Stimulated activated CD8-positive, alpha-beta memory T cell treated with anti-CD3 and anti-CD28 coated beads, Interleukin-15, amount 100 ng/mL, for 1 hour (primary cell): ENCODE measurements around the gene PDE1C.
"Not testable (repeated sequence)": the region's sequence is repeated elsewhere in the genome, so short reads cannot be mapped to it uniquely, and the experiment has no call there.

Experiments
- DNase-seq: peaks from one replicate; pipeline ENCODE4 v3.0.0-alpha.2; 2020; ENCODE audit warnings: low read depth

Gene PDE1C

GRCh38 chr7:32070406-32071360, at the start of gene PDE1C:
Gene PDE1C, minus strand, starts transcription at chr7:32070407.
- no peak for DNase-seq

DNA sequence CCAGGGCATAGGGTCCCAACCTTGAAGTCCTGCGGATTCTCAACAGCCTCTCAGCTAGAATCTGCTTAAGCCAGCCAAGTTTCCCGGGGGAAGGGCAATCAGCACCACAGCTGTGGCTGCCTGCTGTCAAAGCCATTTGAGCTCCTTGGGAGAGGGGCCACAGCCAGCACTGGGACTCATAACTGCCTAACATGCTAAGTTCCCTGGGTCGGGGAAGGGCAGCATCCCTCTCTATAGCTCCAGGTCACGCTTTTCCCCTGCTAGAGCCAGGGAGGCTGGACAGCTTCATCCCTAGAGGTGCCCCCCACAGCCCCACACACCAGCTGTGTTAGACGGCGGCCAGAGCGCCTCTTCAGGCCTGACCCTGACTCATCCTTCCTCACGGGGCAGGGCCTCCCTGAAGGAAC, 49.6 kb upstream of the PDE1C start:
- DNase-seq, result no peak

- DNase-seq, result no peak
Observed at GRCh38 chr7:32117837-32118236, 47.6 kb upstream of the PDE1C start.

DNA sequence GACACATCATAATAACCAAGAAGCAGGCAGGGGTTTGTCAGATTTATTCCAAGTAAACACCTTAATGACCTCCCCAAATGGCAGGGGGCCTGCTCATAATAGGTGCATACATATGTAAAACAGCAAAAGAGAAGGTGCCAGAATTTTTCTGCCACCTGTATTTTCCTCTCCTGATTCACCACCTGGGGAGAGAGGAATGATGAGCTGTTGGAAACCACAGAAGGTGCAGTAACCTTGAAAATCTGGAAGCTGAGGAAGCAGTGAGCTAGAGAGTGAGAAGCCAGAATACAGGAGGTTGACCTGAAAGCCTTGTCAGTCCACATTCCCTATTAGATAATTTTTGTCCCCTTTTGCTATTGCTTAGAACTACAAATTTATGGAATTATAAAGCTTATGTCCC, 46.2 kb upstream of the PDE1C start:
- DNase-seq, result no peak

DNA sequence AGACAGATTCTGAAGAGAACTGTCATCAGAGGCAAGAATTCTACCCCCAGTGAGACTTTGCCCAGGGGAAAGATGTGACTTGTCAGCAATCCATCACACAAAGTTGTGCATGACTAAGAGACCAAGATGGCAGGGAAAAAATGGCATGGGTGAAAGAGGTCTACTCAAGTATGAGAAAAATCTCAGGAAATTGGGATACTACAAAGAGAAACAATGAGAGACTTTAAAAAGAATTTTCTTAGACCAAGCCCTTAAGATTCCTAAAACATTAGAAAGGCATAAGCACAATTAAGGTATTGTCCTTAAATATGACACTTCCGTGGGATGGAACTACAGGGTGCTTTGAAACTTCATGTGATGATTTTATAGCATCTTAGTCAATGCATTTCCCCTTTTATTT, 45.6 kb upstream of the PDE1C start:
- no peak for DNase-seq

GRCh38 chr7:32108651-32109050, 38.4 kb upstream of the PDE1C start:
- no peak for DNase-seq

DNA sequence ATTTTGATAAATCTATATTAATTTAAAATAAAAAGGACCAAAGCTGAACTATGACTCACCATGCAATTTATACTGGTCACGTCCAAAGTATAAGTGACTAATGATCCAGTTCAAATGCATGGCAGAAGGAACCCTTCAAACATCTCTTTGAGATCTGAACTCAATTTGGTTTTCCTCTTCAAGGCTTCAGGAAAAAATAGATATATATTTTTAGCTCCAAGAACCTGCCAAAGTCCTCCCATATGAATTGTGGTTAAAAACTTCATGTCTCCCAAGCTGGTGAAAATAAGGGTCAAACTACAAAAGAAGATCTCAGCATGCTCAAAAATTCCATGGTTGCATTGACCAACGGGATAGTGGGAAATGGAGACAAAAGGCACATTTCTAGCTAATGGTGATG, 34.6 kb upstream of the PDE1C start:
- no peak for DNase-seq

DNA sequence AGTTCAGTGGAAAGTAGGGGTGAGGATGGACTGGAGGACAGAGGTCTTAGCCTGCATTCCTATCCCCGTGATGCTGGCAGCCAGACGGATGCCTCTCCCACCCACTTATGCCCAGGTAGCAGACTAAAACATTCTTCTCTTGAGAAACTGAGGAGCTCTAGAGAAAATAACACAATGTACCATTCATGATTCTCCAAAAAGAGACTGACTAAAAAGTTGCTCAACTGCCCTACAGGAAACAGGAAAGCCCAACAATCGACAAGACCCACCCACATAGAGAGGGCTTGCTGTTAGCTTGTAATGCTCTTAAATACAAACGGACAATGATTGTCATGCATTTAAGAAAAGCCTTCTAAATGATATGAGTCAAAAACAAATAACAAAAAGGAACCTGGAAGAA, 33.2 kb upstream of the PDE1C start:
- no peak for DNase-seq

- DNase-seq, result no peak
Observed at GRCh38 chr7:32102432-32102873, 32.2 kb upstream of the PDE1C start.

DNA sequence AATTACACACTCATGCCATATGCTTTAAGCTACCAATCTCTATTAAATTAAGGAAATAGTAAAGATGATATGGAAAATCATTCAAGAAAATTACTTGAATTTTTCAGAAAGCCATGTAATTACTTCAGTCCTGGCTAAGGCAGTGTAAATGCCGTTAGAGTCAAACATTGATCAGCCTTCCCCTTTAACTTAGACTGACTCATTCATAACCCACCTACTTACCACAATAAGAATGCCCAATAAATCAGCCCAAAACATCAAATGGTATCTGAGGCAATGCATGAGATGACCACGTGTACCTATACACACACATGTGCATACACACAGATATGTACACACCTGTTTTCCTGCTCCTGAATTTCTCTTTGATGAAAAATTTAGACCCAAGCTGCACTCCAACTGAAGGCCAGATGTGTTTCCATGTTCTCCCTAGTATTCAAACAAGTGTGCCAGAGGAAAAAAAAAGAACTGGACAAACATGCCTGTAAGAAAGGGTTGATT, 30.2 kb upstream of the PDE1C start:
- DNase-seq, result no peak

DNA sequence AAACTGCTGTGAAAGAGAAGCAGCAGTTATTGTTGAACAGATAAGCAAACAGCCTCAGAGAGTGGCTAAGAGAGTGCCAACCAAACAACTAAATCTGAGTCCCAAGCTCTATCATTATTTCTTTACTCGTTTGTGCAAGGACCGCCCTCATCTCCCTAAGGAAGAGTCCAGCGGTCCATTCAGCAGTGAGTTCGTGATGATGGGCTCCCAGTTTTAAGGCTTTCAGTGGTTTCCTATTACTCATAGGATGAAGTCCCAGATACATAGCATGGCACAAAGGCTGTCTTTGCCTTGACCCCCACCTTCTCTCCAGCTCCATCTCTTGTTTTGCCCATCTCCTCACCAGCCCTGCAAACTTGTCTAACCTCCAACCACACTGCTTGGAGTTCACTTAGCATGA, 24.3 kb upstream of the PDE1C start:
- no peak for DNase-seq

DNA sequence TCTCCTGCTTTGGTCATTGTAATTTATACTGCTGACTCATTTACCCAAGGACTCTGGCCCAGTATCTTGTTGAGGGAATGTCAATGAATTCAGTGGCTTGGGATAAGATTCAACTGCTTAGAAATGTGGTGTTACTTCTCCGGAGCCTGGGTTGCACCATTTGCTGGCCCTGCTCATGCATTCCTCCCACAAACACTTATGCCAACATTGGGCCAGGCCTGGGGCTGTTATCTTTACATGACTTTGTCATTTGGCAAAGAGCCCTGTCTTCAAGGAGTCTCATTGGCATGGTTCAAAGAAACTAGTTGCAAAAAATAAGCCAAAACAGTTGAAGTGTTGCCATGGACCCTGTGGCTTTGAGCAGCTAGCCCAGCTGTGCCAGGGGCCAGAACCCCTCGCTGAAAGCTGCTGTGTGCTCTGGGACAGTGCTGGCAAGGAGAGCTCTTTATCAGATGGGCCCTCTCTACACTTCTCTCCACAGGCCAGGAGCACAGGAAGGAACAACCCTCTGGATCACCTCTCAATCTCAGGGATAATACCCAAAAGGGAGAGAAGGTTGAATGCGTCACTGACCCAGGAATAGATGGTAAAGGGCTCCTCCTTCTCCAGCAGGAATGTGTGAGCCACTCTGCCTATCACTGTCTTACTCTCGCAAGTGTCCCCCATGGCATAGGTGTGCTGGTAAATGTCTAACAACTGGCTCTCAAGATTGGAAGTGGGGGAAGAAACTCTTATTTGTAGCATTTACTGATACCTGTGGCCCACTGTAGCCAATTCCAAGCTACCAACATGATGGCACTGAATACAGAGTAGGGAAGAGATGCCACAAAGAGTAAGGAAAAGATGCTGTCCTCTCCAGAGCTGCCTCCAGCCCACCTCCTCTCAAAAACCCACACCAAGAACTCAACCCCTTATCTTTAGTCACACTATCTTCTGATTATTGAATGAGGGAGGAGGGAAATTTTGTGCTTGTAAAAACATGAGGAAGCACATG, 23.5 kb upstream of the PDE1C start:
- DNase-seq, result no peak

- DNase-seq, result no peak
Observed at GRCh38 chr7:32092346-32092745, 22.1 kb upstream of the PDE1C start.

DNA sequence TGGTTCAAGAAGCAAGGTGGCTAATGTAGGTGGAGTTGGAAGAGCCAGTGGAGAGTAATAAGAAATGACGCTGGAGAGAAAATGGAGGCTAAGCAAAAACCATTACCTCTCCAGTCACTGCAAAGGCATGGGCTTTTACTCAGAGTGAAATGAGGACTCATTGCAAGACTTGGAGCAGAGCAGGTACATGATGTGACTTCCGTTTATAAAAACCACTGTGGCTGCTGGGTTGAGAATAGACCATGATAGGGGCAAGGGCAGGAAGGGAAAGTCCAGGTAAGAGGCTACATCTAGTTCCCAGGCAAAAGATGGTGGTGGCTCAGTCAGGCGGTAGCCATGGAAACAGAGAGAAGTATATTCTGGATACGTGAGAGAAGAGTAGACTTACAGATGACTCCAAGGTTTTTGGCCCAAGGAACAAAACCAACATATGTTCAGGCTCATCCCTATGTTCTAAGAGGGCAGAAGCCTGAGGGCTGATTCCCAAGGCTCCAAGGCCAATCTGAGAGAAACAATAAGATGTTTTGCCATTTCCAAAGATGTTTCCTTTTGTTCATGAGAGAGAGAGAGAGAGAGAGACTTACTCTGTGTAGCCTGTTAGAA, 21.5 kb upstream of the PDE1C start:
- DNase-seq, result no peak

- no peak for DNase-seq
Observed at GRCh38 chr7:32089678-32090077, 19.5 kb upstream of the PDE1C start.

- DNase-seq, result no peak
Observed at GRCh38 chr7:32089256-32089655, 19.0 kb upstream of the PDE1C start.

DNA sequence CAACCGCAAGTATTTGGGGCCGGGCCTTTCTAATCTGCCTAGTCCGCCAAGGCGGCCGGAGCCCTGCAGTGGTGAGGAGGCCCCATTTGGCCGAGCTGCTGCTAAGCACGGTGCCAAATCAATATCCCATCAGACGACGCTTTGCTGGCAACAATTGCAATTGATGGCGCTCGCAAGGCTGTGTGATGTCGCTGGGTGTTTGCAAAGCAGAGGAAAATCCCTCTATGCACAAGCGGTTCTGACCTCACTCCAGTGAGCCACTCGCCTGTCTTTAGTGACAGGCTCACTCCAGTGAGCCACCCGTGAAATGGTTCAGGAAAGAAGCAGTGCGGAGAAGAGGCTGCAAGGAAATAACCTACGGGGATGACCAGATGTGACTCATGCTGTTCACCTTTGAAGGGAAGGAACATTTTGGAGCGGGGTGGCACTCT, 18.3 kb upstream of the PDE1C start:
- DNase-seq, result no peak

- DNase-seq, result no peak
Observed at GRCh38 chr7:32079510-32079909, 9.3 kb upstream of the PDE1C start.

DNA sequence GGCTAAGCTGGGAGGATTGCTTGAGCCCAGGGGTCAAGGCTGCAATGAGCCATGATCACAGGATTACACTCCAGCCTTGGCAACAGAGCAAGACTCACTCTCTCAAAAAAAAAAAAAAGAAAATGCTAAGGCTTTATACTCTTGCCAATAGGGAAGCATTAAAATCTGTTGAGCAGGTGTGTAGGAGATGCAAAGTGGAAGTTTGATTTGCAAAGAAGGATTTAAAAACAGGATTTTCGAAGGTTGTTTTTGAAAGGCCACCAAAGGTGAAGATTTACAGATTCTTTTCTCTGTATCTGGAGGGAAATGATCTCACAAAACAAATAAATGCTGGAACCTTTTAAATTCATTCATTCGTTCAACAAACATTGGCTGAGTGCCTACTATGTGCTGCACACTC, 8.6 kb upstream of the PDE1C start:
- DNase-seq, result no peak

DNA sequence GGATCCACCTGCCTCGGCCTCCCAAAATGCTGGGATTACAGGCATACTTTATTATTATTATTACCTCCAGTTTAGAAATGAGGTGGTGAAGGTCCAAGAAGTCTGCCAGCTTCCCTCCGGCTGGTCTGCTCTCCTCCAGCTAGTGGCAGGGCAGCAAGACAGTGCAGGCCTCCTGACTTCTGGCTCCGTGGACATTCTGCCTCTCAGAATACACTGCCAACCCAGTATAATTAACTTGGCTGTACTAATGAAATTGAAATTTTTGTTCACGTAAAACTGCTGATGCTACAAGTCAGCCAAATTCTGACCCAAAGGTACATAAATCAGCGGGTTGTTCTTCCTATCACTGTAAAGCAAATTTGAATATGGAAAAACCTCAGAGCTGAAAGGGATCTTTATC, 7.6 kb upstream of the PDE1C start:
- DNase-seq, result no peak

- DNase-seq, result not testable (repeated sequence)
Observed at GRCh38 chr7:32076802-32077201, 6.6 kb upstream of the PDE1C start.

DNA sequence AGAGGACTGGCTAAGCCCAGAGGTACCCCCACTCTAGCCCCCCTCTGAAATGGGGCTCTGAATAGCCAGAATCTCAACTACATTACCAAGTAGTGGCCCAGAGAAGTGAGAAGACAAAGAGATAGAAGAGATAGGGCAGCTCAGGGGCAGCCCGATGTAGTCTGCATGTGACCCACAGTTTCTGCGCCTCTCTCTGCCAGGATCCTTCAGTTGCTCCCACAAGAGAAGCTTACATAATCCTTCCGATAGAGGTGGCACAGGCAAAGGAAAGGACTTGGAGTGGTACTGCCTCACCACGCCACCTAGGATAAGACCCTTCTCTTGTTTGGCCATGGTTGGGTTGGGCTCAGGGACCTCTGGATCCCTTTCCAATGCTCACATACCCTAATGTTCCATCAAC, 5.4 kb upstream of the PDE1C start:
- DNase-seq, result no peak
